H1 (cell line): ENCODE results near the gene ISCA2. TPM values are rescaled to one million over a fixed set of nuclear protein-coding genes. Genes with fewer than 3 reads are reported as not detected.

Experiments used
- CREB1 ChIP-seq: IDR thresholded peaks from 2 replicates; pipeline ENCODE4 v1.6.1; 2012; ENCODE audit warnings: inconsistent platforms
- GTF2F1 ChIP-seq: IDR thresholded peaks from 2 replicates; pipeline ENCODE4 v1.6.1; 2012; ENCODE audit warnings: low read depth, low read length, improper control_type of control experiment, borderline replicate concordance
- POU5F1 ChIP-seq: IDR thresholded peaks from 2 replicates; pipeline ENCODE4 v1.6.1; 2011; ENCODE audit warnings: low read depth, mild to moderate bottlenecking, low read length, moderate library complexity
- SP1 ChIP-seq: IDR thresholded peaks from 2 replicates; pipeline ENCODE4 v1.6.1; 2011; ENCODE audit warnings: low read depth, low read length
- polyA plus RNA-seq, 7 experiments: library from polyadenylated mRNA; depleted of rRNA in 3 of 7; stranded (reverse) in 5 of 7; unstranded in 2 of 7; fragments of >200 nt in 5 of 7; fragments of 200-250 nt in 2 of 7; gene quantifications; 1 replicate in 5 of 7; 2 replicates in 1 of 7; 4 replicates in 1 of 7; pipeline versions ENCODE4 v1.2.1 to v1.2.3, GENCODE V29; 2011 to 2013; ENCODE audit warnings: missing spikeins in 2 of 7, mixed read lengths in 2 of 7
- total RNA-seq: library from RNA; stranded (reverse); fragmentation: NEBNext Ultra II Directional; extraction: Animal tissue kit (Norgen Biotek cat#: 25700); gene quantifications from 2 replicates; pipeline ENCODE4 v1.2.1, GENCODE V29; 2021

The ISCA2 gene
- total and polyA plus RNA-seq, 2 of the 8 experiments (the other 6 are each of a cell fraction or from before 2014, with no cell fraction given): 43.5 to 78.6 TPM

DNA sequence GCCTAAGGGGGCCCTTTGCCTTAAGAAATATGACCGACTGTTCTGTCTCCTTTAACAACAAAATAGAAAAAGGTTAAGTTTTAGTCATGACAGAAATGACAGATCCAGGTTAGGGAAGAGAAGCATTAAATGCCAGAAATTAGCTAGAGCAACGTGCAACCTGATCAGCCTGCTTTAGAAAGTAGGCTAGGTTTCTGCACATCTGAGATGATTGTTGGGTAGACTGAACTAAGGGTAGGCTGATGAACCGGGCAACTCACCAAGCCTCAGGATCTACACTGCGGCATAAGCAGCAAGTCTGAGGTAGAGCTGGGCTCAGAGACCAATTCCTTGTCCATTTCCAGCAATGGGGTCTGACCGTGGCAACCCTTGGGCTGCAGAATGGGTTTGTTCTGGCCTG, 29.9 kb upstream of the ISCA2 start (continued):
- no peak for TF ChIP-seq GTF2F1
- no peak for TF ChIP-seq SP1
- TF ChIP-seq CREB1: no peak
- TF ChIP-seq POU5F1: no peak
